Caco-2 (cell line): Measurements from ENCODE around the gene CS. TPM values are rescaled to one million over a fixed set of nuclear protein-coding genes. Genes with fewer than 3 reads are reported as not detected.

ENCODE experiments used
- BruUV-seq: library from RNA; stranded (reverse); fragments of 400-500 nt; replicated peaks from 2 replicates; lab custom pipeline; 2021; lab: Mats Ljungman, UMichigan
- CTCF ChIA-PET: fragments of 300-600 bp; sonication (Branson Sonifier 250); formaldehyde crosslinking; loops from one replicate; lab custom pipeline; 2022; ENCODE audit warnings: antibody characterized with exemption; lab: Charles Lee
- POLR2A ChIA-PET: fragments of 300-600 bp; sonication (Branson Sonifier 250); formaldehyde crosslinking; loops from one replicate; lab custom pipeline; 2022; ENCODE audit warnings: antibody characterized with exemption; lab: Charles Lee
- DNase-seq, 2 experiments: peaks; one replicate each; pipeline versions ENCODE4 v3.0.0 to v3.0.0-alpha.2; 2020 to 2022
- H3K27me3 ChIP-seq: replicated peaks from 2 replicates; pipeline ENCODE4 v1.6.0; 2011; ENCODE audit warnings: low read length; ENCODE audit not compliant: control insufficient read depth, insufficient read depth
- H3K36me3 ChIP-seq: 2 replicates; pipeline ENCODE4 v1.5.1; 2011; ENCODE audit warnings: low read length; ENCODE audit not compliant: control insufficient read depth, insufficient read depth
- H3K4me1 ChIP-seq: fragments of 250-450 bp; sonication (Bioruptor Pico); 2 replicates; pipeline ENCODE4 v1.5.1; 2020; ENCODE audit warnings: mild to moderate bottlenecking
- H3K4me3 ChIP-seq: 2 replicates; pipeline ENCODE4 v1.5.1; 2011; ENCODE audit warnings: low read depth, mild to moderate bottlenecking, control low read depth, low read length
- H3K9me3 ChIP-seq: fragments of 250-450 bp; sonication (Bioruptor Pico); 2 replicates; pipeline ENCODE4 v1.5.1; 2020; ENCODE audit warnings: mild to moderate bottlenecking, moderate library complexity
- H3K27ac Mint-ChIP-seq: one replicate; pipeline ENCODE4 v1.8.0; 2022; ENCODE audit warnings: mixed read lengths; ENCODE audit not compliant: unreplicated experiment
- H3K27me3 Mint-ChIP-seq: one replicate; pipeline ENCODE4 v1.8.0; 2022; ENCODE audit warnings: mixed read lengths; ENCODE audit not compliant: insufficient read depth, unreplicated experiment
- H3K36me3 Mint-ChIP-seq: one replicate; pipeline ENCODE4 v1.8.0; 2022; ENCODE audit warnings: mild to moderate bottlenecking, mixed read lengths; ENCODE audit not compliant: insufficient read depth, unreplicated experiment
- H3K4me1 Mint-ChIP-seq: one replicate; pipeline ENCODE4 v1.8.0; 2022; ENCODE audit warnings: low read depth, mixed read lengths; ENCODE audit not compliant: unreplicated experiment
- H3K4me3 Mint-ChIP-seq: one replicate; pipeline ENCODE4 v1.8.0; 2022; ENCODE audit warnings: mild to moderate bottlenecking, moderate library complexity, mixed read lengths; ENCODE audit not compliant: unreplicated experiment
- H3K9me3 Mint-ChIP-seq: one replicate; pipeline ENCODE4 v1.8.0; 2022; ENCODE audit warnings: mixed read lengths; ENCODE audit not compliant: unreplicated experiment
- intact Hi-C: fragments of 100-400 bp; cut with micrococcal nuclease; formaldehyde crosslinking; loops from one replicate; pipeline ENCODE4 v1.10.0; 2022; ENCODE audit not compliant: unreplicated experiment
- total RNA-seq: library from RNA; stranded (reverse); gene quantifications from 2 replicates; pipeline ENCODE4 v1.2.3, GENCODE V29; 2022
- TF ChIP-seq, protein P1 (sequence below), 2 experiments: fragments of 200-600 bp in 1 of 2; IDR thresholded peaks; 1 replicate in 1 of 2; 2 replicates in 1 of 2; pipeline versions ENCODE4 v1.5.1 to v1.8.0; 2011 to 2022; ENCODE audit warnings: antibody characterized with exemption in 1 of 2, control low read depth in 1 of 2, inconsistent platforms in 1 of 2, low read depth in 1 of 2, low read length in 1 of 2, mild to moderate bottlenecking in 1 of 2, moderate library complexity in 1 of 2; ENCODE audit not compliant: insufficient read depth in 1 of 2, severe bottlenecking in 1 of 2, unreplicated experiment in 1 of 2

The CS gene
- total RNA-seq, 1 experiment from 2014 or later = 241 TPM

DNA sequence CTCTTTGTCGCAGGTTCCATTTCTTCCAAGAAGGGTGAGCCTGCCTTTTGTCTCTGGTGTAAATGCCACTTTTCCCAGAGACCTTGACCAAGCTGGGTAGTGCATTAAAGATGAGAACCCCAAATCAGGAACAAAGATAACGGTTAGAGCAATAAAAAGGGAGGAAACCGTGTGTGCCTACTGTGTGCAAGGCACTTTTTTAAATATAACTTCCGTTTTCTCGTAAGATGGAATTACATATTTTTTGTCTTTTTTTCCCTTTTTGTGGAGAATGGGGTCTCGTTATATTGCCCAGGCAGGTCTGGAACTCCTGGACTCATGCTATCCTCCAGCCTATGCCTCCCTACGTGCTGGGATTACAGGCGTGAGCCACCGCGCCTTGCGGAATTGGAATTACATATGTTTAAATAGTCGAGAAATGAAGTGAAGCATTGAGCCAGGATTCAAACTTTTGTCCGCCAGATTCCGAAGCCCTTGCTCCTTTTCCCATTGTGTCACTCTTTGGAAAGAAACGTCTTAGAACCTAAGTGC is 76.5 kb downstream of the CS start:
- CTCF ChIA-PET = interaction anchor here (4.2 kb wide), 1 partner anchor 18 kb away, joined by 61 read pairs; no protein-coding TSS in a partner anchor
- Mint-ChIP-seq H3K4me1 (no peaks in the 10 kb centered on the region), H3K9me3 (no peaks in the 10 kb centered on the region), H3K4me3 (peak overlapping the region; percentile 99), H3K27me3 (no peaks in the 10 kb centered on the region), H3K36me3 (peaks cover 31% of the 10 kb centered on the region), H3K27ac (peak overlapping the region; percentile 98)
- no TSS peak for BruUV-seq
- intact Hi-C loops = loop anchor here (1.0 to 5.0 kb wide), 5 partner anchors 17 to 105 kb away; partner anchors contain the start of genes ANKRD52 and ZC3H10
- H3K9me3 ChIP-seq = no peaks in the 10 kb centered on the region
- H3K27me3 ChIP-seq = no peaks in the 10 kb centered on the region
- H3K4me3 ChIP-seq = peak overlapping the region; percentile 59
- no peaks in the 10 kb centered on the region for H3K36me3 ChIP-seq
- TF ChIP-seq, protein P1, sequence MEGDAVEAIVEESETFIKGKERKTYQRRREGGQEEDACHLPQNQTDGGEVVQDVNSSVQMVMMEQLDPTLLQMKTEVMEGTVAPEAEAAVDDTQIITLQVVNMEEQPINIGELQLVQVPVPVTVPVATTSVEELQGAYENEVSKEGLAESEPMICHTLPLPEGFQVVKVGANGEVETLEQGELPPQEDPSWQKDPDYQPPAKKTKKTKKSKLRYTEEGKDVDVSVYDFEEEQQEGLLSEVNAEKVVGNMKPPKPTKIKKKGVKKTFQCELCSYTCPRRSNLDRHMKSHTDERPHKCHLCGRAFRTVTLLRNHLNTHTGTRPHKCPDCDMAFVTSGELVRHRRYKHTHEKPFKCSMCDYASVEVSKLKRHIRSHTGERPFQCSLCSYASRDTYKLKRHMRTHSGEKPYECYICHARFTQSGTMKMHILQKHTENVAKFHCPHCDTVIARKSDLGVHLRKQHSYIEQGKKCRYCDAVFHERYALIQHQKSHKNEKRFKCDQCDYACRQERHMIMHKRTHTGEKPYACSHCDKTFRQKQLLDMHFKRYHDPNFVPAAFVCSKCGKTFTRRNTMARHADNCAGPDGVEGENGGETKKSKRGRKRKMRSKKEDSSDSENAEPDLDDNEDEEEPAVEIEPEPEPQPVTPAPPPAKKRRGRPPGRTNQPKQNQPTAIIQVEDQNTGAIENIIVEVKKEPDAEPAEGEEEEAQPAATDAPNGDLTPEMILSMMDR (IDR thresholded peaks at IDR 0.05; ENCODE audit: insufficient read depth in 1 of 2, low read depth in 1 of 2, low read length in 1 of 2, severe bottlenecking in 1 of 2, unreplicated experiment in 1 of 2) = no peak
- H3K4me1 ChIP-seq = peaks cover 4% of the 10 kb centered on the region
- no peak for DNase-seq
- POLR2A ChIA-PET = no interaction called here

DNA sequence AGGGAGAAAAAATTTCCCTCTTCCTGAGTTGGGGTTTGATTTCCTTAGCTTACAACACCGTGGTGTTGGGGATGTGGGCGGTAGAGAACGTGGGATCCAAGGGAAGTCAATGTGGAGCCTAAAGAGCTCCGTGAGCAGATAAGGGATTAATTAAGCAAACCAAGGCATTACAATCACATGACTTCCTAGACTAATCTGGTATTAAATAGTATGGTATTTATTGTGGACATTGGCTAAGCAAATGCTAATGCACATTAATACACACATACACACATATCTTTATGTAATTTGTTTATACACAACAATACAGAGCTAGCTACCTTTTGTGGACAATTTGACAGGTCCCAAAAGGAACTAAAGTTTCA is 77.6 kb downstream of the CS start:
- DNase-seq = no peak
- TF ChIP-seq, protein P1 (IDR thresholded peaks at IDR 0.05; ENCODE audit: insufficient read depth in 1 of 2, low read depth in 1 of 2, low read length in 1 of 2, severe bottlenecking in 1 of 2, unreplicated experiment in 1 of 2) = no peak
- ChIA-PET CTCF (interaction anchor here (0.6 to 4.2 kb wide), 13 partner anchors 9 to 175 kb away, joined by 3 to 61 read pairs (median 13); partner anchors contain the start of genes ANKRD52, COQ10A, ESYT1 and SMARCC2), POLR2A (interaction anchor here (1.1 to 2.8 kb wide), 11 partner anchors 8 to 138 kb away, joined by 3 to 19 read pairs (median 9); partner anchors contain the start of genes ANKRD52, CNPY2, SMARCC2 and STAT2)
- no peaks in the 10 kb centered on the region for H3K27me3 ChIP-seq
- intact Hi-C loops = loop anchor here (1.0 to 5.0 kb wide), 2 partner anchors 8 to 35 kb away; partner anchors contain the start of genes ANKRD52 and SLC39A5
- H3K4me3 ChIP-seq = peak overlapping the region; percentile 59
- H3K27ac Mint-ChIP-seq = peak overlapping the region; percentile 98
- BruUV-seq = TSS peak; percentile 31
- H3K36me3 Mint-ChIP-seq = peaks cover 35% of the 10 kb centered on the region
- no peaks in the 10 kb centered on the region for H3K9me3 ChIP-seq
- H3K36me3 ChIP-seq = no peaks in the 10 kb centered on the region
- H3K4me1 ChIP-seq = peaks cover 4% of the 10 kb centered on the region
- no peaks in the 10 kb centered on the region for H3K9me3 Mint-ChIP-seq
- H3K4me1 Mint-ChIP-seq = no peaks in the 10 kb centered on the region
- H3K27me3 Mint-ChIP-seq = no peaks in the 10 kb centered on the region
- H3K4me3 Mint-ChIP-seq = peak overlapping the region; percentile 99

DNA sequence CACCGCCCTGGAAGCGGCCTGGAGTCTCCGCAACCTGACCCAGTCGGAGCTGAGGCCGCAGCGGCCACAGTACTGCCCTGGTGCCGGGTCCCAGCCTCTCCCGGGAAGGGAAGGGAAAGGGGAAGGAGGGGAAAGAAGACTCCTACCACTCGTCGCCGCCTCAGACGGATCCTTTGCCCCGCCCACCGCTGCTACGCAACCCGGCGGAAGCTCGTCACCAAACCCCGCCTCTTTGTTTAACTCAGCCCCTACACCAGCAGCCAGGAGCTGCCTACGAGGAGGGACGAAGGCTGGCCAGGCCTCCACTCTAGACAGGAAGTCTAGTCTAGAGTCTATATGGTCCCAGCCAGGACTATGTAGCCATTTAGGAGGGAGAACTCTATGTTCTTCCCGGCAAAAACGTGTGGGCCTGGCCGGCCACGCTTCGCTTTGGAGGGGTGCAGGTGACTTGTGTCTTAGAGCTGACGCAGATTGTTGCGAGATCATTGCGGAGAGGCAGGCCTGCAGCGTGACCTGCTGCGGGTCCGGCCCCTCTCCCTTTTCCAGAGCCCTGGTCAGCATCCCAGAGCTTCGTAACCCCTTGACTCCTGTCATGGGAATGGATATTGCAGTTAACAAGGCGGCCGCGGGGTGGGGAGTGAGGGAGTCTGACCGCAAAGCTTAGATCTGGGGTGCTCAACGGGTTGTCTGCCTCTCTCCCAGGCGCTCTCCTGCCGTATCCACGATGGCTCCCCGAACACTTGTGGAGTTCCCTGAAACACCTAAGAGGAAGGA is 78.2 kb downstream of the CS start, which contains the start of gene RNF41:
Gene RNF41 (minus strand): TSS at position 166 of the 774 bp plus-strand sequence. CDS start 7,875 bp downstream, outside the sequence.
- Histone ChIP-seq H3K4me3 (peak within 1 kb of the TSS; percentile 66), H3K36me3 (no peaks in the 10 kb centered on the region), H3K4me1 (peaks cover 4% of the 10 kb centered on the region), H3K9me3 (no peaks in the 10 kb centered on the region), H3K27me3 (no peaks in the 10 kb centered on the region)
- Mint-ChIP-seq H3K4me1 (peaks cover under 1% of the 10 kb centered on the region), H3K4me3 (peak within 1 kb of the TSS; percentile 99), H3K9me3 (peaks cover under 1% of the 10 kb centered on the region), H3K27ac (peak within 1 kb of the TSS; percentile 98), H3K27me3 (no peaks in the 10 kb centered on the region), H3K36me3 (peaks cover 41% of the 10 kb centered on the region)
- CTCF ChIA-PET = interaction anchor here (0.6 to 4.2 kb wide), 18 partner anchors 9 to 175 kb away, joined by 3 to 61 read pairs (median 6); partner anchors contain the start of genes ANKRD52, COQ10A, ESYT1 and SMARCC2
- TSS peak; percentile 65 for BruUV-seq
- peak; percentile 97 to 98 for DNase-seq
- TF ChIP-seq, protein P1 (IDR thresholded peaks at IDR 0.05; ENCODE audit: insufficient read depth in 1 of 2, low read depth in 1 of 2, low read length in 1 of 2, severe bottlenecking in 1 of 2, unreplicated experiment in 1 of 2) = peak in 1 of 2 experiments; percentile 16
- intact Hi-C loops = loop anchor here (1.0 to 5.0 kb wide), 2 partner anchors 8 to 35 kb away; partner anchors contain the start of genes ANKRD52 and SLC39A5
- POLR2A ChIA-PET = interaction anchor here (0.6 to 2.8 kb wide), 24 partner anchors 9 to 1121 kb away, joined by 3 to 19 read pairs (median 5); partner anchors contain the start of genes ANKRD52, CNPY2, COQ10A and ESYT1
